Cardiac muscle cell (in vitro differentiated cells and primary cell): ENCODE data around the gene ACACA. TPM values are rescaled to one million over a fixed set of nuclear protein-coding genes. Genes with fewer than 3 reads are reported as not detected.

Experiments
- DNase-seq, 2 donors: peaks; one replicate each; pipeline versions ENCODE4 v3.0.0 to v3.0.0-alpha.2; 2010 to 2017; ENCODE audit warnings: low read depth in 1 of 2, low spot score in 1 of 2
- H3K27ac ChIP-seq: fragments of 200-600 bp; sonication (generic); 2 replicates; pipeline ENCODE4 v1.5.1; 2016
- H3K27me3 ChIP-seq: fragments of 200-600 bp; sonication (generic); 2 replicates; pipeline ENCODE4 v1.6.0; 2016; ENCODE audit warnings: control low read depth
- H3K36me3 ChIP-seq: fragments of 200-600 bp; sonication (generic); 2 replicates; pipeline ENCODE4 v1.5.1; 2016; ENCODE audit warnings: control low read depth
- H3K4me1 ChIP-seq: fragments of 200-600 bp; sonication (generic); 2 replicates; pipeline ENCODE4 v1.8.1; 2017; ENCODE audit warnings: low read depth, mild to moderate bottlenecking, mixed run types
- H3K4me3 ChIP-seq: fragments of 200-600 bp; sonication (generic); 2 replicates; pipeline ENCODE4 v1.5.1; 2016; ENCODE audit warnings: mild to moderate bottlenecking
- H3K9me3 ChIP-seq: fragments of 200-600 bp; sonication (generic); 2 replicates; pipeline ENCODE4 v1.5.1; 2017; ENCODE audit warnings: low read depth, mild to moderate bottlenecking, control low read depth
- CTCF ChIP-seq: IDR thresholded peaks from 2 replicates; pipeline ENCODE4 v1.5.1; 2012; ENCODE audit warnings: low read depth, mild to moderate bottlenecking, low read length
- polyA plus RNA-seq: library from polyadenylated mRNA; unstranded; fragments of >200 nt; fragmentation: Nextera tagmentation; extraction: Ambion mirVana; gene quantifications from 2 replicates; pipeline ENCODE4 v1.2.1, GENCODE V29; 2016
- total RNA-seq: library from RNA; depleted of rRNA; stranded (reverse); fragments of >200 nt; gene quantifications from 2 replicates; pipeline ENCODE4 v1.2.3, GENCODE V29; 2016

ACACA gene
- total and polyA plus RNA-seq, 2 experiments from 2014 or later = 42.5 to 47.6 TPM

- TF ChIP-seq CTCF = no peak
- no peaks in the 10 kb centered on the region for H3K36me3 ChIP-seq
- H3K4me1 ChIP-seq = peaks cover 51% of the 10 kb centered on the region
- H3K9me3 ChIP-seq = no peaks in the 10 kb centered on the region
- H3K27me3 ChIP-seq = no peaks in the 10 kb centered on the region
- peak in 1 of 2 donors; percentile 66 for DNase-seq
- no peak overlapping the region for H3K4me3 ChIP-seq
- H3K27ac ChIP-seq = peak overlapping the region; percentile 81
Observed at GRCh38 chr17:37138571-37139120, 268.0 kb downstream of the ACACA start.

DNA sequence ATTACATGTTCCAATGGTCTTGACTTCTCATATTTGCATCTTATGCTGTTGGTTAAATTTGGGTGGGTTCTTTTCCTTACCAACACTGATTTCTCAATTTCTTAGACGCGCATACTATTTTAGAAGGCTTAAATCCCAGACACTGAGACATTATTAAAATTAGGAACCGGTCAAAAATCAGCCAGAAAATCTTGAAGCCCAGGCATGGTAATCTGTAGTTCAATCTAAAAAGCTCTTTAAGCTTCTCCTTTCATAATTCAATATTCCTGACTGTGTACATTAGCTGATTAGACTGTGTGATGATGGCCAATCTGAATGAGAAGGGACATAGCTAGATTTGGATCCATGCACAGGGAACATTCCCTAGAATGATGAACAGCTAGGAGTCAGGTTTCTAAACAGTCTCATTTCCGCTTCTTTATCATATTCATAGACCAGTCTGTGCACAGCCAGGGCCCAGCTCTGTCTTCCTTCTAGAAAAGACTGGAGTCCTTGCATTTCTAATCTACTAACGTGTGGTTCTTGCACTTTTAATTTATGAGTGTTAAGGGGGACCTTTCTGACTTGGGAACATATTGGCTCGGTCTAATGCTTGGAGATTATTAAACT lies 268.6 kb downstream of the ACACA start:
- H3K4me3 ChIP-seq = no peak overlapping the region

GRCh38 chr17:37137070-37137610 lies 269.5 kb downstream of the ACACA start:
- Histone ChIP-seq H3K36me3 (no peaks in the 10 kb centered on the region), H3K27me3 (no peaks in the 10 kb centered on the region), H3K9me3 (no peaks in the 10 kb centered on the region), H3K27ac (peak overlapping the region; percentile 81), H3K4me1 (peaks cover 66% of the 10 kb centered on the region), H3K4me3 (no peak overlapping the region)
- no peak for DNase-seq
- TF ChIP-seq CTCF = no peak

More for the DNA sequence above, 268.6 kb downstream of the ACACA start:
- Histone ChIP-seq H3K36me3 (no peaks in the 10 kb centered on the region), H3K27me3 (no peaks in the 10 kb centered on the region), H3K27ac (peak overlapping the region; percentile 81), H3K4me1 (peaks cover 58% of the 10 kb centered on the region), H3K9me3 (no peaks in the 10 kb centered on the region)
- DNase-seq = no peak
- TF ChIP-seq CTCF = no peak

GRCh38 chr17:37135576-37135975 lies 271.1 kb downstream of the ACACA start:
- peaks cover 81% of the 10 kb centered on the region for H3K4me1 ChIP-seq
- no peaks in the 10 kb centered on the region for H3K9me3 ChIP-seq
- DNase-seq = no peak
- H3K27me3 ChIP-seq = no peaks in the 10 kb centered on the region
- no peak for TF ChIP-seq CTCF
- H3K36me3 ChIP-seq = no peaks in the 10 kb centered on the region
- H3K27ac ChIP-seq = peak overlapping the region; percentile 15
- H3K4me3 ChIP-seq = no peak overlapping the region

DNA sequence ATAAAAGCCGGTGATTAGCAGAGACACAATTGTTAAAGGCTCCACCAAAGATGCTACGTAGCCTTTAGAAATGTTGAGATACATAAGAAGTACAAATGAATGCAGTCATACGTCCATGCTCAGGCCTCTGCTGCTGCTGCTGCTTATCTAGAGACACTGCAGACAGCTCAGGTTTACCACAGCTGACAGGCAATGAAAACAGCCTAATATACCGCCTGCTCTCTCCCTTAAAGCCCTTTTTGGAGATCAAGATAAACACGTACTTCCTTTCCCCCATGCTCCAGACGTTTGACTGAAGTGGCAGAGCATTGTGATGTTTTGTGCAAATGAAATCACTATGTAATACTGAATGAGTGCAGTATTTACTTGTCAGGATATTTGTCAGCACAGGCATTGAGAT lies 272.6 kb downstream of the ACACA start:
- peak in 1 of 2 donors; percentile 55 for DNase-seq
- peaks cover 77% of the 10 kb centered on the region for H3K4me1 ChIP-seq
- H3K27ac ChIP-seq = peak overlapping the region; percentile 78
- H3K9me3 ChIP-seq = no peaks in the 10 kb centered on the region
- no peak overlapping the region for H3K4me3 ChIP-seq
- H3K36me3 ChIP-seq = peaks cover 1% of the 10 kb centered on the region
- no peak for TF ChIP-seq CTCF
- no peaks in the 10 kb centered on the region for H3K27me3 ChIP-seq
